Hepatocyte (in vitro differentiated cells): ENCODE results near the gene MATCAP1.

Experiments used
- CTCF ChIP-seq: fragments of 200-600 bp; sonication (generic); IDR thresholded peaks from 2 replicates; pipeline ENCODE4 v1.5.1; 2016; ENCODE audit warnings: antibody characterized with exemption, mild to moderate bottlenecking; ENCODE audit not compliant: poor library complexity
- EZH2 ChIP-seq: fragments of 200-600 bp; sonication (generic); IDR thresholded peaks from 2 replicates; pipeline ENCODE4 v1.6.1; 2016; ENCODE audit warnings: antibody characterized with exemption, mild to moderate bottlenecking, borderline replicate concordance
- EZH2phosphoT487 ChIP-seq: fragments of 200-600 bp; sonication (generic); IDR thresholded peaks from one replicate; pipeline ENCODE4 v1.6.1; 2018; ENCODE audit warnings: antibody characterized with exemption, mild to moderate bottlenecking, low read depth, moderate library complexity; ENCODE audit not compliant: unreplicated experiment, severe bottlenecking

- TF ChIP-seq EZH2phosphoT487: no peak
- TF ChIP-seq CTCF: no peak
- no peak for TF ChIP-seq EZH2
These were observed 44.4 kb upstream of the MATCAP1 start for GRCh38 chr16:67228034-67228785.
